Measurements from ENCODE around the gene TRIM27. TPM values are rescaled to one million over a fixed set of nuclear protein-coding genes. Genes with fewer than 3 reads are reported as not detected.

The TRIM27 gene
- total RNA-seq, 1 donor from 2014 or later = 53.5 TPM

GRCh38 chr6:28898710-28898965 is 25.1 kb downstream of the TRIM27 start:
- peaks cover 14% of the 10 kb centered on the region for H3K4me1 Mint-ChIP-seq (ENCODE audit: low read depth)
- H3K27me3 Mint-ChIP-seq (ENCODE audit: low read depth) = no peaks in the 10 kb centered on the region
- no peak for TF ChIP-seq CTCF (IDR thresholded peaks at IDR 0.05)
- peak overlapping the region; percentile 86 for H3K27ac Mint-ChIP-seq (ENCODE audit: unreplicated experiment)
- DNase-seq (ENCODE audit: low spot score) = no peak
- H3K36me3 Mint-ChIP-seq (ENCODE audit: low read depth) = peaks cover 17% of the 10 kb centered on the region
- H3K9me3 Mint-ChIP-seq (ENCODE audit: low read depth) = no peaks in the 10 kb centered on the region
- H3K4me3 Mint-ChIP-seq (ENCODE audit: unreplicated experiment) = peak overlapping the region; percentile 97

- Mint-ChIP-seq H3K4me3 (ENCODE audit: unreplicated experiment) (peak overlapping the region; percentile 97), H3K27ac (ENCODE audit: unreplicated experiment) (peak overlapping the region; percentile 100), H3K9me3 (ENCODE audit: low read depth) (no peaks in the 10 kb centered on the region), H3K36me3 (ENCODE audit: low read depth) (peaks cover 10% of the 10 kb centered on the region), H3K4me1 (ENCODE audit: low read depth) (peaks cover 14% of the 10 kb centered on the region), H3K27me3 (ENCODE audit: low read depth) (no peaks in the 10 kb centered on the region)
- peak; percentile 28 for TF ChIP-seq CTCF (IDR thresholded peaks at IDR 0.05)
- DNase-seq (ENCODE audit: low spot score) = no peak
These were observed 26.4 kb downstream of the TRIM27 start for GRCh38 chr6:28897369-28897745.

- H3K4me1 Mint-ChIP-seq (ENCODE audit: low read depth) = peaks cover 14% of the 10 kb centered on the region
These were observed 27.0 kb downstream of the TRIM27 start for GRCh38 chr6:28896505-28897368.

GRCh38 chr6:28895131-28895812 is 28.5 kb downstream of the TRIM27 start:
- Mint-ChIP-seq H3K4me3 (ENCODE audit: unreplicated experiment) (peak overlapping the region; percentile 97), H3K4me1 (ENCODE audit: low read depth) (peaks cover 14% of the 10 kb centered on the region), H3K27ac (ENCODE audit: unreplicated experiment) (peak overlapping the region; percentile 100), H3K36me3 (ENCODE audit: low read depth) (no peaks in the 10 kb centered on the region), H3K9me3 (ENCODE audit: low read depth) (no peaks in the 10 kb centered on the region), H3K27me3 (ENCODE audit: low read depth) (no peaks in the 10 kb centered on the region)
- no peak for DNase-seq (ENCODE audit: low spot score)
- no peak for TF ChIP-seq CTCF (IDR thresholded peaks at IDR 0.05)

More at GRCh38 chr6:28896505-28897368, 27.0 kb downstream of the TRIM27 start:
- TF ChIP-seq CTCF (IDR thresholded peaks at IDR 0.05) = peak; percentile 63
- peaks cover 6% of the 10 kb centered on the region for H3K36me3 Mint-ChIP-seq (ENCODE audit: low read depth)
- peak overlapping the region; percentile 100 for H3K27ac Mint-ChIP-seq (ENCODE audit: unreplicated experiment)
- H3K9me3 Mint-ChIP-seq (ENCODE audit: low read depth) = no peaks in the 10 kb centered on the region
- no peak for DNase-seq (ENCODE audit: low spot score)
- H3K27me3 Mint-ChIP-seq (ENCODE audit: low read depth) = no peaks in the 10 kb centered on the region
- H3K4me3 Mint-ChIP-seq (ENCODE audit: unreplicated experiment) = peak overlapping the region; percentile 97

- no peaks in the 10 kb centered on the region for H3K27me3 Mint-ChIP-seq (ENCODE audit: low read depth)
- no peak for TF ChIP-seq CTCF (IDR thresholded peaks at IDR 0.05)
- DNase-seq (ENCODE audit: low spot score) = no peak
- H3K4me1 Mint-ChIP-seq (ENCODE audit: low read depth) = peaks cover 8% of the 10 kb centered on the region
- no peaks in the 10 kb centered on the region for H3K36me3 Mint-ChIP-seq (ENCODE audit: low read depth)
- H3K9me3 Mint-ChIP-seq (ENCODE audit: low read depth) = no peaks in the 10 kb centered on the region
- no peak overlapping the region for H3K4me3 Mint-ChIP-seq (ENCODE audit: unreplicated experiment)
- H3K27ac Mint-ChIP-seq (ENCODE audit: unreplicated experiment) = no peak overlapping the region
These were observed 30.5 kb downstream of the TRIM27 start for GRCh38 chr6:28893172-28893799.
